GM19467 (cell line): ENCODE results near the gene ISG20L2.
A peak's percentile ranks its signal among the peaks of the same experiment; 100 is the strongest.

Experiments used
- ATAC-seq: cut with Tn5 transposase; IDR thresholded peaks from one replicate; pipeline ENCODE4 v1.9.1; 2021; ENCODE audit warnings: mild to moderate bottlenecking, moderate library complexity; ENCODE audit not compliant: unreplicated experiment

ISG20L2 gene

GRCh38 chr1:156741481-156741983 is 13.0 kb upstream of the ISG20L2 start:
- ATAC-seq, result no peak

GRCh38 chr1:156740741-156741480 is 12.3 kb upstream of the ISG20L2 start, which contains the start of gene MRPL24:
Gene MRPL24 (minus strand): TSS chr1:156741088. CDS start chr1:156738704, 2,384 bp downstream.
- ATAC-seq, result peak; percentile 86

- peak; percentile 1 for ATAC-seq
Observed at GRCh38 chr1:156740237-156740740, 11.7 kb upstream of the ISG20L2 start.

- ATAC-seq, result no peak
Observed at GRCh38 chr1:156738916-156739315, 10.3 kb upstream of the ISG20L2 start.

- no peak for ATAC-seq
Observed at GRCh38 chr1:156738407-156738806, 9.8 kb upstream of the ISG20L2 start.

- ATAC-seq, result no peak
Observed at GRCh38 chr1:156733989-156734584, 5.5 kb upstream of the ISG20L2 start.

- peak; percentile 53 for ATAC-seq
Observed at GRCh38 chr1:156727926-156728598, 504 bp downstream of the ISG20L2 start, which contains the start of gene METTL25B. Gene METTL25B (plus strand): TSS chr1:156728469. CDS start chr1:156729105, 636 bp downstream.

GRCh38 chr1:156727492-156727891 is 1.1 kb downstream of the ISG20L2 start:
- ATAC-seq, result no peak

GRCh38 chr1:156726549-156727226 is 1.9 kb downstream of the ISG20L2 start:
- no peak for ATAC-seq

- peak; percentile 35 for ATAC-seq
Observed at GRCh38 chr1:156725683-156726280, 2.8 kb downstream of the ISG20L2 start.

- ATAC-seq, result no peak
Observed at GRCh38 chr1:156721535-156721934, 7.0 kb downstream of the ISG20L2 start.

- ATAC-seq, result no peak
Observed at GRCh38 chr1:156721131-156721530, 7.4 kb downstream of the ISG20L2 start.

GRCh38 chr1:156717351-156717750 is 11.2 kb downstream of the ISG20L2 start:
- no peak for ATAC-seq

- no peak for ATAC-seq
Observed at GRCh38 chr1:156714830-156715229, 13.7 kb downstream of the ISG20L2 start.

- no peak for ATAC-seq
Observed at GRCh38 chr1:156712626-156713025, 15.9 kb downstream of the ISG20L2 start.

- ATAC-seq, result no peak
Observed at GRCh38 chr1:156711011-156711817, 17.4 kb downstream of the ISG20L2 start.

- ATAC-seq, result no peak
Observed at GRCh38 chr1:156709757-156710489, 18.6 kb downstream of the ISG20L2 start.

- ATAC-seq, result no peak
Observed at GRCh38 chr1:156709031-156709430, 19.5 kb downstream of the ISG20L2 start.

GRCh38 chr1:156708218-156708661 is 20.3 kb downstream of the ISG20L2 start:
- ATAC-seq, result no peak
